ENCODE results near the gene SLC38A8. TPM values are rescaled to one million over a fixed set of nuclear protein-coding genes. Genes with fewer than 3 reads are reported as not detected.

The SLC38A8 gene
- total RNA-seq, 1 experiment from 2014 or later, result not detected

GRCh38 chr16:84059946-84060901, 17.6 kb upstream of the SLC38A8 start:
- Histone ChIP-seq H3K36me3 (no peaks in the 10 kb centered on the region), H3K27me3 (no peaks in the 10 kb centered on the region), H3K4me3 (no peak overlapping the region), H3K4me1 (no peaks in the 10 kb centered on the region), H3K27ac (no peak overlapping the region), H3K9me3 (replicated peaks) (no peaks in the 10 kb centered on the region)
- no peak for DNase-seq

DNA sequence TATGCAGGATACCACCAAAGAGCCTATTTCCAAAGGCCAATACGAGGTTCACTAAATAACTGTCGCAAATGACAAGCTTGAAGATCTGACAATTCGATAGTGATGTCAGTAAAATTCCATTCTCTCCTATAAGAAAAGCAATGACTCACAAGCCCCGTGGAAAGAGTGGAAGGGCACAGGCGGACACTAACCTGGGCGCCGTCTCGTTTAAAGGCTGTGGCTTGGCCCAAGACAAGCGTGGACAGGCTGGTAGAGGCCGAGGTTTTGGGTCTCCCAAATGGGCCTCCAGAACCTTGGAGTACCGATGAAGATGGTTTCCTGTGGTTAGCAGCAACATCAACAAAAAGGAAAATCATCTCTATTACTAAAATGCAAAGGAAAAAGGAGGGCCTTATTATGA, 16.5 kb upstream of the SLC38A8 start:
- no peaks in the 10 kb centered on the region for H3K36me3 ChIP-seq
- H3K4me1 ChIP-seq, result no peaks in the 10 kb centered on the region
- no peaks in the 10 kb centered on the region for H3K27me3 ChIP-seq
- no peaks in the 10 kb centered on the region for H3K9me3 ChIP-seq (replicated peaks)
- no peak overlapping the region for H3K27ac ChIP-seq
- DNase-seq, result no peak
- H3K4me3 ChIP-seq, result no peak overlapping the region

DNA sequence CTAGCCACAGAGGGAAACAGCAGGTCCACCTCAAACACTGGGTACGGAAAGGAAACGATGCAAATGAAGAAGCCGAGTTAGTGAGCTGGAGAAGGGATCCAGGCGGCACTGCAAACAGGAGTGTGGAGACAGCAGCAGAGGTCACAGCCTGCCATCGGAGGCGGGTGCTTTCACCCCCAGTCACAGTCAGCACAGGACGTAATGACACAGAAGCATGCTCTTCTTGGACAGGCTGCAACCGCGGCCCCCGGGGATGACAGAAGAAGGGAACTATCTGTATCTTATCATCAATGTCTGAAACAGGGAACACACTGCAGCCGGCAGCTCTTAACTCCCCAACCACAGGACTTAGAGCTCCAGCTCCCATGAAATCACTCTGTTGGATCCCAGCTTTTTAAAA, 16.1 kb upstream of the SLC38A8 start:
- no peaks in the 10 kb centered on the region for H3K4me1 ChIP-seq
- no peaks in the 10 kb centered on the region for H3K9me3 ChIP-seq (replicated peaks)
- no peak overlapping the region for H3K4me3 ChIP-seq
- no peak overlapping the region for H3K27ac ChIP-seq
- no peaks in the 10 kb centered on the region for H3K36me3 ChIP-seq
- DNase-seq, result no peak
- H3K27me3 ChIP-seq, result no peaks in the 10 kb centered on the region

GRCh38 chr16:84058211-84058610, 15.6 kb upstream of the SLC38A8 start:
- Histone ChIP-seq H3K27ac (no peak overlapping the region), H3K9me3 (replicated peaks) (no peaks in the 10 kb centered on the region), H3K4me3 (no peak overlapping the region), H3K27me3 (no peaks in the 10 kb centered on the region), H3K4me1 (no peaks in the 10 kb centered on the region), H3K36me3 (no peaks in the 10 kb centered on the region)
- no peak for DNase-seq

DNA sequence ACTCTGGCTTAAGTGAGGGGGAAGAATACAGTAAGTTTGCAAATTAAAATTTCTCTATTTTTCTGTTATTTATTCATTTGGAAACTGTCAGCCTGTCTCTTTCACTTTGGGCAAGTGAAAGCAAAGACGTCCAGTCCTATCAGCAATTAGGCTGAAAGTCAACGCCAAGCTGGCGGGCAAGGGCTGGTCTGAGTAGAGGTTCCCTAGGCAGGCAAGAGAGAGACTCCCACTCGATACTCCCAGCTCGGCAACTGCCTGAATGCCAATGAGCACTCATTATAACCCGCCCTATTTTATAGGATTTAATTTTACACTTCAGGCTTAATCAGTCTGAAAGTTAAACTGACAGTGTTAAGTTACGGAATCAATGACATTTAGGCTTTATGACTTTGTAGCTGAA, 14.3 kb upstream of the SLC38A8 start:
- Histone ChIP-seq H3K4me1 (no peaks in the 10 kb centered on the region), H3K27ac (no peak overlapping the region), H3K27me3 (no peaks in the 10 kb centered on the region), H3K36me3 (no peaks in the 10 kb centered on the region), H3K9me3 (replicated peaks) (no peaks in the 10 kb centered on the region), H3K4me3 (no peak overlapping the region)
- no peak for DNase-seq

DNA sequence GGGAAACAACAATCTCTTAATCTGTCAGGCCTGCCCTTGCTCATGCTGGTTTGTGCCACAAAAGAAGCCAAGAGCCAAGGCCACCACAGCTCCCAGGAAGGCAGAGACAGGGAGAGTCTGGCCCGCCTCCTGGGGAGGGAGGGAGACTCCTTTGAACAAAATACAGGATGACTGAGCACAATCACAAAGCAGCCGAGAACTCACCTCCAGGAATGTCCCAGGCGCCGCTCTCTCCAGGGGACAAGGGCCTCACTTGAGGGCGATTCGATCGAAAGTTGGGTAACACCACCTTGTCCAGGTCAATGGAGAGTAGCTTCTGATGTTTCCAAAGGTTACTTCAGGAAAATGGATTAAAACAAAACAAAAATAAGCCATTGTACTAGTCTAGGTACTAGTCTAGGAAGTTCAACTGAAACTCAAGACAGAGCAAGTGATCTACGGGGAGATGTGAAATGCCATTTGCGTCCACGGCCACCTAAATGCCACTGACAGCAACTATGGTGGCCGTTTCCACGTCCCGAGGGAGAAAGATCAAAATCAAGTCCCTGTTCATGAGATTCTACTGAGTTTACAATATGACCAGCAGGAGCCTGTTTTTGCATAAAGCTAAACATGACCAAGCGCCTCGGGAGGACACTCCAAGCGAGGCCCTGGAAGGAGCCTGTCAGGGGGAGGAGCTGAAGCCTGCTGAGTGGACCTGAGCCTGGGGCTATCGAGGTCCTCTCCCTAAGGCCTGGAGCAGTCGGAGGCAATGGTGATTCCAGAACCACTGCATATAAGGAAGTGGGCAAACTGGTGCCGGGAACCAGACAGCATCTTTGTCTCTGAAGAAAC, 13.4 kb upstream of the SLC38A8 start:
- Histone ChIP-seq H3K27me3 (no peaks in the 10 kb centered on the region), H3K27ac (no peak overlapping the region), H3K36me3 (no peaks in the 10 kb centered on the region), H3K4me3 (no peak overlapping the region), H3K9me3 (replicated peaks) (no peaks in the 10 kb centered on the region), H3K4me1 (no peaks in the 10 kb centered on the region)
- DNase-seq, result no peak

DNA sequence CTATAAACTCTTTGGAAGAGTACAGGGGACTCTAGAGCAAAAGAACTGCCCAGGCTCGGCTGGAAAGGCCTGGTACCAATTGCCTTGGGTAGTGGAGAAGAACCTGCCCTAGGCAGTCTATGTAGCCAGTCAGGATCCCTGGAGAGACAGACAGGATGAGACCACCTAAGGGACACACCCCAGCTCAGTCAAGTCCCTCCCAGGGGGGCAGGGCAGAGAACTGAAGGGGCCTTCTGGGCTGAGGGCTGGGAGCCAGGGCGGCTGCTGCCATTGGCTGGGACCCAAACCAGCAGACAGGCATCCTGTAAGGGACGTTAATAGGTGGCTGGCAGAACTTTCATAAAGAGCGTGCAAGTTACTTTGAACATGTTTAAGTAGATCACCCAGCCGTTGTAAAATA, 12.8 kb upstream of the SLC38A8 start:
- Histone ChIP-seq H3K36me3 (no peaks in the 10 kb centered on the region), H3K4me1 (no peaks in the 10 kb centered on the region), H3K27me3 (no peaks in the 10 kb centered on the region), H3K9me3 (replicated peaks) (no peaks in the 10 kb centered on the region), H3K27ac (no peak overlapping the region), H3K4me3 (no peak overlapping the region)
- no peak for DNase-seq

- Histone ChIP-seq H3K27me3 (no peaks in the 10 kb centered on the region), H3K9me3 (replicated peaks) (no peaks in the 10 kb centered on the region), H3K27ac (no peak overlapping the region), H3K4me3 (no peak overlapping the region), H3K36me3 (no peaks in the 10 kb centered on the region), H3K4me1 (no peaks in the 10 kb centered on the region)
- no peak for DNase-seq
Observed at GRCh38 chr16:84054916-84055315, 12.3 kb upstream of the SLC38A8 start.

- Histone ChIP-seq H3K27me3 (no peaks in the 10 kb centered on the region), H3K9me3 (replicated peaks) (no peaks in the 10 kb centered on the region), H3K27ac (no peak overlapping the region), H3K36me3 (no peaks in the 10 kb centered on the region), H3K4me1 (no peaks in the 10 kb centered on the region), H3K4me3 (no peak overlapping the region)
- no peak for DNase-seq
Observed at GRCh38 chr16:84054271-84054670, 11.7 kb upstream of the SLC38A8 start.

DNA sequence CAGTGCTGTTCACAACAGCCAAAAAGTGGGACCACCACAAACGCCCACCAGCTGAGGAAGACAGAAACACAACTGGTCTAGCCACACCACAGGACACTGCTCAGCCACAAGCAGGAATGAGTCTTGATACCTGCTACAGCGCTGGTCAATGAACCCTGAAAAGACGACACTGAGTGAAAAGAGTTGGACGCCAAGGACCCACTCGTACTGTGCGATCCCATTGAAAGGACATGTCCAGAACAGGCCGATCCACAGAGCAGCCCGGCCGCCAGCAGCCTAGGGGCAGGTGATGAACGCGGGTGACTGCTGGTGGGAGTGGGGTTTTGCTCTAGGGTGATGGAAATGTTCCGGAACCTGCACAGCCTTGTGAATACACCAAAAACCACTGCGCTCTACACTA, 10.6 kb upstream of the SLC38A8 start:
- no peaks in the 10 kb centered on the region for H3K36me3 ChIP-seq
- no peaks in the 10 kb centered on the region for H3K27me3 ChIP-seq
- no peak for DNase-seq
- H3K4me1 ChIP-seq, result no peaks in the 10 kb centered on the region
- no peak overlapping the region for H3K27ac ChIP-seq
- H3K4me3 ChIP-seq, result no peak overlapping the region
- no peaks in the 10 kb centered on the region for H3K9me3 ChIP-seq (replicated peaks)

DNA sequence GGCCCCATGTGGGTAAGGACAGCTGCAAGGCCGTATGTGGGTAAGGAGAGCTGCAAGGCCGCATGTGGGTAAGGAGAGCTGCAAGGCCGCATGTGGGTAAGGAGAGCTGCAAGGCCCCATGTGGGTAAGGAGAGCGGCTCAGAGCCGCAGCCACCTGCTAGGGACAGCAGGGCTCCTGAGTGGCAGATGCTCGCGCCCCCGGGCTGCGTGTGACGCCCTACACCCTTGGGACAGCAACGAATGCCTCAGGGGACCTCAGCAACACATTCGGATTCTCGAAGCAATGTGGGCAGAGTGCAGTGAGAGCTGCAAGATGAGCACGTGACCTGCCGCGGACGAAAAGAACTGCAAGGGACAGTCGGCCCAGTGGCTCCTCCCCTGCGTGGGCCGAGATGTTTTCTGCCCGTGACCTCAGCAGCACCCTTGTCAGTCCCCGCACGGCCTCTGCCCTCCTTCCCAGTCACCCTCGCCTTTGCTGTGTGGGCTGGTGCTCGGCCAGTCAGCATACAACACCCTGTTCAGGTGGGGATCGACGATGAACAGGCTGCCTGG, 9.6 kb upstream of the SLC38A8 start:
- no peak overlapping the region for H3K27ac ChIP-seq
- no peaks in the 10 kb centered on the region for H3K27me3 ChIP-seq
- H3K9me3 ChIP-seq (replicated peaks), result no peaks in the 10 kb centered on the region
- no peaks in the 10 kb centered on the region for H3K36me3 ChIP-seq
- DNase-seq, result no peak
- no peak overlapping the region for H3K4me3 ChIP-seq
- H3K4me1 ChIP-seq, result no peaks in the 10 kb centered on the region

DNA sequence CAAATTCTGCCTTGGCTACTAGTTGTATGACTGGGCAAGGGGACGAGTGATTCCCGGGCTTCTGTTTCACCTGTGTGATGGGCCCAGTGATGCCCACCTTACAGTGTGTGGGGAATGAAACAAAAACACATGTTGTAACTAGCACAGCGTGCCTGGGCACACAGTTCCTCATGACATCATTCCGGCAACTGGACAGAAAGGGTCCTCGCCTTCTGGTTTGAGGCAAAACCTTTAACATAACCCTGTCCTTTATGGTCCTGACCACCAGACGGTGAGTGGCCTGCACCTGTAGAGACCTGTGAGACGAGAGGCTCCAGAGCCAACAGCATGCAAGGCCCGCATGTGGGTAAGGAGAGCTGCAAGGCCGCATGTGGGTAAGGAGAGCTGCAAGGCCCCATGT, 7.7 kb upstream of the SLC38A8 start:
- Histone ChIP-seq H3K27ac (no peak overlapping the region), H3K27me3 (no peaks in the 10 kb centered on the region), H3K36me3 (no peaks in the 10 kb centered on the region), H3K9me3 (replicated peaks) (no peaks in the 10 kb centered on the region), H3K4me1 (no peaks in the 10 kb centered on the region), H3K4me3 (no peak overlapping the region)
- no peak for DNase-seq

DNA sequence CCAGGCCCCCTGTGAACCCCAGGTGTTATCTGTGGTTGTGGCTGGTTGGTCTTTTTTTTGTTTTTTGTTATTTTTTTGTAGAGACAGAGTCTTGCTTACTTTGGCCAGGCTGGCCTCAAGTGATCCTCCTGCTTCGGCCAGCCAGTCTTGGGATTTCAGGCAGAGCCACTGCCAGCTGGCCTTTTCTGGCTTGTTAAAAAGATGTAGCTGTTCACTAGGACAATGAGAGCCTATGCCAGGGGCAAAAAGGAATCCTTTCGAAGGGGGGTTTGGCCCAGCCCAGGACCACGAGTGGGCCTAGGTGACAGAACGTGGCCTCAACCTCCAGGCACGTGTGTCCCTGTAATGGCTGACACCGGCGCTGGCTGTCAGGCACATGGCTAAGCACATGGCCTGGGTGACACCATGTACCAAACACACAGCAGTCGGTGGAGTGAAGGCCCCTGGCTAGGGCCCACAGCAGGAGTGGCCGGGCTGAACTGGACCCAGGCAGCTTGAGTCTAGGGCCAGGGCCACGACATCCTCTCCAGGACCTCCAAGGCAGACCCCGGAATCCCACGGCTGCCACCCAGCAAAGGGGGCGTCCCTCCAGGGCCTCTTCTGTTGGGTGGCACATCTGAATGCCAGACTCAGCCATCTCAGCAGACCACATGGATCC, 6.9 kb upstream of the SLC38A8 start:
- Histone ChIP-seq H3K27me3 (no peaks in the 10 kb centered on the region), H3K9me3 (replicated peaks) (no peaks in the 10 kb centered on the region), H3K36me3 (no peaks in the 10 kb centered on the region), H3K4me3 (no peak overlapping the region), H3K4me1 (no peaks in the 10 kb centered on the region), H3K27ac (no peak overlapping the region)
- no peak for DNase-seq

- no peaks in the 10 kb centered on the region for H3K9me3 ChIP-seq (replicated peaks)
- no peak for DNase-seq
- no peak overlapping the region for H3K27ac ChIP-seq
- H3K4me1 ChIP-seq, result no peaks in the 10 kb centered on the region
- H3K36me3 ChIP-seq, result no peaks in the 10 kb centered on the region
- no peak overlapping the region for H3K4me3 ChIP-seq
- H3K27me3 ChIP-seq, result 0 out of 2 replicates have a peak, but pooled peaks cover 6% of the 10 kb centered on the region
Observed at GRCh38 chr16:84048871-84049270, 6.3 kb upstream of the SLC38A8 start.

- no peak for DNase-seq
- H3K27ac ChIP-seq, result no peak overlapping the region
- no peaks in the 10 kb centered on the region for H3K36me3 ChIP-seq
- H3K4me3 ChIP-seq, result no peak overlapping the region
- H3K4me1 ChIP-seq, result no peaks in the 10 kb centered on the region
- 0 out of 2 replicates have a peak, but pooled peaks cover 12% of the 10 kb centered on the region for H3K27me3 ChIP-seq
- no peaks in the 10 kb centered on the region for H3K9me3 ChIP-seq (replicated peaks)
Observed at GRCh38 chr16:84048270-84048669, 5.7 kb upstream of the SLC38A8 start.
